LHCN-M2 (cell line): Measurements from ENCODE around the gene CD160. TPM values are rescaled to one million over a fixed set of nuclear protein-coding genes. Genes with fewer than 3 reads are reported as not detected.
A peak's percentile ranks its signal among the peaks of the same experiment; 100 is the strongest.
"Not testable (repeated sequence)": the region's sequence is repeated elsewhere in the genome, so short reads cannot be mapped to it uniquely, and the experiment has no call there.

Experiments used
- DNase-seq: peaks from one replicate; pipeline ENCODE4 v3.0.0-alpha.2; 2012; ENCODE audit warnings: low read depth
- total RNA-seq: library from RNA; depleted of rRNA; stranded (reverse); fragments of >200 nt; gene quantifications from 2 replicates; pipeline ENCODE4 v1.2.3, GENCODE V29; 2014

CD160 gene
- total RNA-seq, 1 experiment from 2014 or later, result not detected

DNA sequence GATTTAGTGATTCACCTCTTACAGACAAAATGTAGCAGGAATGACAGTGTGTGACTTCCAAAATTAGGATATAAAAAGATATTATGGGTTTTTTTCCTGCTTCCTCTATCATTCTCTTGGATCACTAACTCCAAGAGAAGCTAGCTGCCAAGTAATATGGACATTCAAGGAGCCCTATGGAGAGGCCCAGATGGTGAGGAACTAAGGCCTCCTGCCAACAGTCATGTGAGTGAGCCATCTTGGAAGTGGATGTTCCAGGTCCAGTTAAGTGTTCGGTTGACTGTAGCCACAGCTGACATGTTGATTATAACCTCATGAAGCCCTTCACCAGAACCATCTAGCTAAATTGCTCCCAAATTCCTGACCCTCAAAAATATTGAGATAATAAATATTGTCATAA is 38.8 kb downstream of the CD160 start:
- DNase-seq, result no peak

DNA sequence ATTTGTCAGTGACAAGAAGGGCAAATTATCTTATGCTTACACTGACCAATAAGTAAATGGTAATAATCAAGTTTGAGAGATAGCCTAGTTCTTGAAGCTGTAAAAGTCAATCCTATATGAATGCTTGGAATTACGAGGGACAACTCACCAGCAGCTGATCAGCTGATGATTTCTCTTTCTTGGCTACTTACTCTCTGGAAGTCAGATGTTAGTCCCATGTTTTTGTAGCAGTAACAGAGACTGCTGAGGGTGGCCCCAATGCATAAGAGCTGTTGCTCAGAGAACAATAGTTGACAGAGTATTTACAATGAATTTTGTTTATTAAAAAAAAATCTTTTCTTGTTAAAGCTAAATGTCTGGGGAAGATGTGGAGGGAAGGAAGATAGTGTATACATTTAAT is 39.3 kb downstream of the CD160 start:
- no peak for DNase-seq

DNA sequence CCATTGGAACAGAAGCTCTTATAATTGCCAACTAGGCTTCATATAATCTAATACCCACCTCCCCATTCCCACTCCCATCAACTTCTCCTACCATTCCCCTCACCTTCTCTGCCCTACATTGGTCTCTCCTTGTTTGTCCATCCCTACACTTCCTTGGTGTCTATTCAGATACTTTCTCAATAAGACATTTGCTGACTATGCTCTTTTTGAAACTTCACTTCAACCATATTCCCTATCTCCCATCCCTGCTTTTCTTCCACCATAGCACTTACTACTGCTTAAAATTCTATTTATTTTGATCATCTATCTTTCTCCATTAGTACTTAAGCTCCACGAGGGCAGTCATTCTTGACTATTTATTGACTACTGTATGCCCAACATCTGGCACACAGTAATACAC is 40.4 kb downstream of the CD160 start:
- DNase-seq, result no peak

DNA sequence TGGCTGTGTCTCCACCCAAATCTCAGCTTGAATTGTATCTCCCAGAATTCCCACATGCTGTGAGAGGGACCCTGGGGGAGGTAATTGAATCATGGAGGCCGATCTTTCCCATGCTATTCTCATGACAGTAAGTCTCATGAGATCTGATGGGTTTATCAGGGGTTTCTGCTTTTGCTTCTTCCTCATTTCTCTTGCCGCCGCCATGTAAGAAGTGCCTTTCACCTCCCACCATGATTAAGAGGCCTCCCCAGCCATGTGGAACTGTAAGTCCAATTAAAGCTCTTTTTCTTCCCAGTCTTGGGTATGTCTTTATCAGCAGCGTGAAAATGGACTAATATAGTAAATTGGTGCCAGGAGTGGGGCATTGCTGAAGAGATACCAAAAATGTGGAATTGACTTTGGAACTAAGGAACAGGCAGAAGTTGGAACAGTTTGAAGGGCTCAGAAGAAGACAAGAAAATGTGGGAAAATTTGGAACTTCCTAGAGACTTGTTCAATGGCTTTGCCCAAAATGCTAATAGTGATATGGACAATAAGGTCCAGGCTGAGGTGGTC is 41.2 kb downstream of the CD160 start:
- not testable (repeated sequence) for DNase-seq

DNA sequence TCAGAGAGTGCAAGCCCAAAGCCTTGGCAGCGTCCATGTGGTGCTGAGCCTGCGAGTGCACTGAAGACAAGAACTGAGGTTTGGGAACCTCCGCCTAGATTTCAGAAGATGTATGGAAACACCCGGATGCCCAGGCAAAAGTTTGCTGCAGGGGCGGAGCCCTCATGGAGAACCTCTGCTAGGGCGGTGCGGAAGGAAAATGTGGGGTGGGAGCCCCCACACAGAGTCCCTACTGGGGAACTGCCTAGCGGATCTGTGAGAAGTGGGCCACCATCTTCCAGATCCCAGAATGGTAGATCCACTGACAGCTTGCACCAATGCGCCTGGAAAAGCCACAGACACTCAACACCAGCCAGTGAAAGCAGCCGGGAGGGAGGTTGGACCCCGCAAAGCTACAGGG is 42.2 kb downstream of the CD160 start:
- DNase-seq, result not testable (repeated sequence)

DNA sequence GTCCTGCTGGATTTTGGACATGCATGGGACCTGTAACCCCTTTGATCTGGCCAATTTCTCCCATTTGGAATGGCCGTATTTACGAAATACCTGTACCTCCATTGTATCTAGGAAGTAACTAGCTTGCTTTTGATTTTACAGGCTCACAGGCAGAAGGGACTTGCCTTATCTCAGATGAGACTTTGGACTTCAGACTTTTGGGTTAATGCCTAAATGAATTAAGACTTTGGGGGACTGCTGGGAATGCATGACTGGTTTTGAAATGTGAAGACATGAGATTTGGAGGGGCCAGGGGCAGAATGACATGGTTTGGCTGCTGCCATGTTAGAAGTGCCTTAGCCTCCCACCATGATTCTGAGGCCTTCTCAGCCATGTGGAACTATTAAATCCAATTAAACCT is 42.7 kb downstream of the CD160 start:
- not testable (repeated sequence) for DNase-seq

DNA sequence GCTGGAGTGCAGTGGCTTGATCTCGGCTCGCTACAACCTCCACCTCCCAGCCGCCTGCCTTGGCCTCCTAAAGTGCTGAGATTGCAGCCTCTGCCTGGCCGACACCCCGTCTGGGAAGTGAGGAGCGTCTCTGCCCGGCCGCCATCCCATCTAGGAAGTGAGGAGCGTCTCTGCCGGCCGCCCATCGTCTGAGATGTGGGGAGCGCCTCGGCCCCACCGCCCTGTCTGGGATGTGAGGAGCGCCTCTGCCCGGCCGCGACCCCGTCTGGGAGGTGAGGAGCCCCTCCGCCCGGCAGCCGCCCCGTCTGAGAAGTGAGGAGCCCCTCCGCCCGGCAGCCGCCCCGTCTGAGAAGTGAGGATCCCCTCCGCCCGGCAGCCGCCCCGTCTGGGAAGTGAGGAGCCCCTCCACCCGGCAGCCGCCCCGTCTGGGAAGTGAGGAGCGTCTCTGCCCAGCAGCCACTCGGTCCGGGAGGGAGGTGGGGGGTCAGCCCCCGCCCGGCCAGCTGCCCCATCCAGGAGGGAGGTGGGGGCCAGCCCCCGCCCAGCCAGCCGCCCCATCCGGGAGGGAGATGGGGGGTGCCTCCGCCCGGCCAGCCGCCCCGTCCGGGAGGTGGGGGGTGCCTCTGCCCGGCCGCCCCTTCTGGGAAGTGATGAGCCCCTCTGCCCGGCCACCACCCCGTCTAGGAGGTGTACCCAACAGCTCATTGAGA is 45.1 kb downstream of the CD160 start:
- not testable (repeated sequence) for DNase-seq

DNA sequence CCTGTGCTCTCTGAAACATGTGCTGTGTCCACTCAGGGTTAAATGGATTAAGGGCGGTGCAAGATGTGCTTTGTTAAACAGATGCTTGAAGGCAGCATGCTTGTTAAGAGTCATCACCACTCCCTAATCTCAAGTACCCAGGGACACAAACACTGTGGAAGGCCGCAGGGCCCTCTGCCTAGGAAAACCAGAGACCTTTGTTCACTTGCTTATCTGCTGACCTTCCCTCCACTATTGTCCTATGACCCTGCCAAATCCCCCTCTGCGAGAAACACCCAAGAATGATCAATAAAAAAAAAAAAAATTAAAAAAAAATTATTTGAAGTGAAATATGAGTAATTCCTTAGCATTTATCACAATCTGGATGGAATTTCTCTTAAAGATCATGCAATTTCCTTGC is 45.8 kb downstream of the CD160 start:
- not testable (repeated sequence) for DNase-seq

DNA sequence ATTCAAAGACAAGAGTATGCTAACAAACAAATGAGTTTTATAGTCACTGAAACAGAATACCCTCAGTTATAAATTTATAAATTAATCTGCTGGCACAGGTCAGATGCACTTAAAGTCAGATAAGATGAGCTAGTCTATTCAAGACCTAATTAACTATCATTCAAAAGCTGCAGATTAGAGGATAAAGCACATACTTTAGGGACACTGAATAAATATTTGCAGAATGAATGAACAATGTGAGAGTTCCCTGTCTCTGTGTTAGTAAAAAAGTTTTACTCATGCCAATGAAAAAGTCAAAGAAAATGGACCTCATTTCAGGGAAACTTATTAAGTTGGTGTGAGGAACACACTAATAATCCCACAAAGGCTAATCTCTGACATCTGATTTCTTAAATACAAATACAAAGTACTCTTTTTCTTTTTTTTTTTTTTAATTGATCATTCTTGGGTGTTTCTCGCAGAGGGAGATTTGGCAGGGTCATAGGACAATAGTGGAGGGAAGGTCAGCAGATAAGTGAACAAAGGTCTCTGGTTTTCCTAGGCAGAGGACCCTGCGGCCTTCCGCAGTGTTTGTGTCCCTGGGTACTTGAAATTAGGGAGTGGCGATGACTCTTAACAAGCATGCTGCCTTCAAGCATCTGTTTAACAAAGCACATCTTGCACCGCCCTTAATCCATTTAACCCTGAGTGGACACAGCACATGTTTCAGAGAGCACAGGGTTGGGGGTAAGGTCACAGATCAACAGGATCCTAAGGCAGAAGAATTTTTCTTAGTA is 46.5 kb downstream of the CD160 start:
- not testable (repeated sequence) for DNase-seq

DNA sequence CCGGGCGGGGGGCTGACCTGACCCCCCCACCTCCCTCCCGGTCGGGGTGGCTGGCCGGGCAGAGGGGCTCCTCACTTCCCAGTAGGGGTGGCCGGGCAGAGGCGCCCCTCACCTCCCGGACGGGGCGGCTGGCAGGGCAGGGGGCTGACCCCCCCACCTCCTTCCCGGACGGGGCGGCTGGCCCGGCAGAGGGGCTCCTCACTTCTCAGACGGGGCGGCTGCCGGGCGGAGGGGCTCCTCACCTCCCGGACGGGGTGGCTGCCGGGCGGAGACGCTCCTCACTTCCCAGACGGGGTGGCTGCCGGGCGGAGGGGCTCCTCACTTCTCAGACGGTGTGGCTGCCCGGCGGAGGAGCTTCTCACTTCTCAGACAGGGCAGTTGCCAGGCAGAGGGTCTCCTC is 47.6 kb downstream of the CD160 start:
- not testable (repeated sequence) for DNase-seq

DNA sequence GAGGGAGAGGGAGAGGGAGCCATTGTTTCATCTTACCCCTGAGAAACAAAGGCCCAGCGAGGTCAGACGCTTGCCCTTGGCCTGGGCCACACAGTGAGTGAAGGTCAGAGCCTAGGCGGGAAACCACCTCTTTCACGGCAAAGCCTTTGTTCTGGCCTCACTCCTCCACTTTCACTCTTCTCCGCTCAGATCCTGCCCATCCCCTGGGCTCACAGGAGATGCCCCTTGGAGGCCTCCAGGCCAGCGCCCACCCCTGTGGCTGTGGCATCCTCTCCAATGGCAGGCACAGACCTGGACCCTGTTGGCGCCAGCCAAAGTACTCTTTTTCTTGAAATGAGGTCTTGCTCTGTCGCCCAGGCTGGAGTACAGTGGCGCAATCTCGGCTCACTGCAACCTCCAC is 48.7 kb downstream of the CD160 start:
- DNase-seq, result not testable (repeated sequence)

DNA sequence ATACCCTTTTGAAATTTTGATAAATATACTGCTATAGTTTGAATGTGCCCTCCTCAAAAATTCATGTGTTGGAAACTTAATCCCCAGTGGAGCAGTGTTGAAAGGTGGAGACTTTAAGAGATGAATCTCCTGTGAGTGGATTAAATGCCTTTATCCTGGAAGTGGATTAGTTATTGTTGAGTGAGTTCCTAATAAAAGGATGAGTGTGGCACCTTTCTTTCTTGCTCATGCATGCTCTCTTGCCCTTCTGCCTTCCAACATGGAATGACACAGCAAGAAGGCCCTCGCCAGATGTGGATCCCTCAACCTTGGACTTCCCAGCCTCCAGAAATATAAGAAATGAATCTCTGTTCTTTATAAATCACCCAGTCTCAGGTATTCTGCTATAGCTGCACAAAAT is 51.8 kb downstream of the CD160 start:
- DNase-seq, result no peak

DNA sequence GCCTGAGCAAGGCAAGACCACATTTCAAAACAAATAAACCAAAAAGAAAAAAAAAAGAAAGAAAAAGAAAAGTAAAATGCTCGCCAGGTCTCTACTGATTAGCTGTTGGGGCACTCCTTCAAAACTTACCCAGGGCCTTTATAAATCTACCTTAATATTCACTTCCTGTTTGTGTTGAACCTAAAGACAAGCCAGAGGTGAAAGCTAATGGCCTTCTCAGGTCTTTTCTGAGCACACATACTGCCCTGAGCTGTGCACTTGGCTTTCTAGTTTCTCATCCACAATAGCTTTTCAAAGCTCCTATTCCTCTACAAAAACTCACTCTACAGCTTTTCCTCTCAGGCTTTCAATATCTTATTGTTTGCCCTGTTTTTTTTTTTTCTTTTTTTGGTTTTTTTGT is 54.1 kb downstream of the CD160 start:
- no peak for DNase-seq

DNA sequence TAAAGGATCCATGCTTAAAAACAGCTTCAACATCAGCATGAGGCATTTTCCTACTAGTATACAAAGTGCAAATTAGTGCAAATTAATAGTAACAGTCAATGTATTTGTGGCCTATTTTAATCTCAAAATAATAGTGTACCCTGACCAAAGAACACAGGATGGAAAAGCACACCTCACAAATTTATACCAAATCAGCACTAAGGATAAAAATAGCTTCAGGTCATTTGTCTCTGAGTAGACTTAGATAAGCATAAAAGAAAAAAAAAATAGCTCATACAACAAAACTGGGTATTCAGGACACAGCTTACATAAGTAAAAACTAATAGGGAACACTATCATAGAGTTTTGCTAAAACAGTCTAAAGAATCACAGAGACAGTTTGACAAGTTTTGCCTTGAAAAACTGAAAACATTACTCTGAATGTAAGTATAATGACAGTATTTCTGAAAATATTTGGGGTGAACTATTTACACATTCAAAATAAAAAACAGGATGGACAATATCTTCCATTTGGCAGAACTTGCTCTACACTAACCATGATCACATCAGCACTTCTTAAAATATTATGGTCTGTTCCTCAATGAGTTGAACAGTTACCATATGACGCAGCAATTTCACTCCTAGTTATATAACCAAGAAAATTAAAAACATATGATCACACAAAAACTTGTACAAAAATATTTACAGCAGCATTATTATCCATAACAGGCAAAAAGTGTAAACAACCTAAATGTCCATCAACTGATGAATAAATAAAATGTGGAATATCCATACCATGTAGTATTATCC is 58.3 kb downstream of the CD160 start:
- DNase-seq, result no peak

DNA sequence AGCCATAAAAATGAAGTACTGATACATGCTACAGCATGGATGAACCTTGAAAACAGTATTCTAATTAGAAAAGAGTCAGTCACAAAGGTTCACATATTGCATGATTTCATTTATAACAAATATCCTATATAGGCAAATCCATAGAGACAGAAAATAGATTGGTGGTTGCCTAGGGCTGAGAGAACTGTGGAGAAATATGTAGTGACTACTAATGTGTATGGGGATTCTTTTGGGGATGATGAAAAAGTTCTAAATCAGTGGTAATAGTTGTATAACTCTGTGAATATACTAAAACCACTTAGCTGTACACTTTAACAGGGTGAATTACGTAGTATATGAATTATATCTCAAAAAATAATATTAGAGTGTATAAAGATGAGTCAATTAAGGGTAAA is 58.8 kb downstream of the CD160 start:
- DNase-seq, result no peak

DNA sequence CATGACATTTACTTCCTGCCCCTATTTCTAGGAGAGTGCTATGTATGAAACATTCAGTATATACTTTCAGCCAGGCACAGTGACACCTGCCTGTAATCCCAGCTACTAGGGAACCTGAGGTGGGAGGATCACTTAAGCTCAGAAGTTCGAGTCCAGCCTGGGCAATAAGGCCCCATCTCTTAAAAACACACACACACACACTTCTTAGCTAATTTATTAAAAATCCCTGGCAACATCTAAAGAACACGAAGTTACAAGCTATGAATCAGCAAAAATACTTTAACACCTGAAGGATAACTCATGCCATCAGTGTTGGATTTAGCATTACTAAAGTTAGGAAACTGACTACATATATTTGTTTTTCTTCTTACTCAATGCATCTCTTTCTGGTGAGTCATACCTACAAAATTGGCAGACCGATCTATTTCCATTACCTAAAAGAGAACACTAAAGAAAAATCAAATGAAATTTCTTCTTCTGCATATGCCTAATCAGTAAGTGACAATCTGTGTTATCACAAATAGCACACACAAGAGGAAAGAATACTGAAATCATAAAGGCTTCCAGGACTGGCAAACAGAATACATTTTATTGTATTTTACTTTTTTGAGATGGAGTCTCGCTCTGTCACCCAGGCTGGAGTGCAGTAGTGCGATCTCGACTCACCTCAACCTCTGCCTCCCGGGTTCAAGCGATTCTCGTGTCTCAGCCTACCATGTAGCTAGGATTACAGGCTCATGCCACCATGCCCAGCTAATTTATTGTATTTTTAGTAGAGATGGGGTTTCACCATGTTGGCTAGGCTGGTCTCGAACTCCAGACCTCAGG is 63.2 kb downstream of the CD160 start:
- peak; percentile 83 for DNase-seq

DNA sequence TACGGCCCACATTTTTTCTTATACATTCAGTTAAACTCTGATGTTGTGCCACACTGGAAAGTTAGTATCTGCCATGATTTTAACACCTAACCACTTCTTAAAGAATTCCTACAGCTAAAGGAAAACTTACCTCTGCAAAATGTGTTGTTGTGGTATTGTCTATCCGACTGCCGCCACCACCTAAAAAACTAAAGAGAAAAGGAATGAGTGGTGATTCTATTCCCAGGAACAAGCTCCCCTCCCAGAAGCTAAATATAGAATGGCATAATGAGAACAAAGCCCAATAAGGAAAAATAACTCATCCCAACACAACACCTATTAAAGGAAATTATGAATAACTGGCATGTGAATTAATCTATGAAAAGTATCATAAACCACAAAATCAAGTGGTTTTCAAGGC is 65.1 kb downstream of the CD160 start:
- DNase-seq, result no peak

DNA sequence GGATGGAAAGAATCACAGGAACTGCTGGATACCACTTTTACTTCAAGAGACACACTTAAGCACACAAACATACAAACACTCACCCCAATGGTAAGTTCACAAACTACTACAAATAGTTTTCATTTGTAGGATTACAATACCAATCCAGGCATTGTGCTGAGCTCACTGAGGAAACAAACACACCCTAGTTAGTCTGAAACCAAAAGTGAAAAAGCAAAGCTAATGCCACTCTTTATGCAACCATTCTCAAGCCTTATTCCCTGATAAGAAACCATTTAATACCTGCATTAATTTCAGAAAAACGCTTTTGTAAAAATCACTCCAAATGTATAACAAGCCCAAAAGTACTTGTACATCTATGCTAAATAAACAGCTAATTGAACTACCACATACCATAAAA is 66.2 kb downstream of the CD160 start:
- DNase-seq, result no peak

DNA sequence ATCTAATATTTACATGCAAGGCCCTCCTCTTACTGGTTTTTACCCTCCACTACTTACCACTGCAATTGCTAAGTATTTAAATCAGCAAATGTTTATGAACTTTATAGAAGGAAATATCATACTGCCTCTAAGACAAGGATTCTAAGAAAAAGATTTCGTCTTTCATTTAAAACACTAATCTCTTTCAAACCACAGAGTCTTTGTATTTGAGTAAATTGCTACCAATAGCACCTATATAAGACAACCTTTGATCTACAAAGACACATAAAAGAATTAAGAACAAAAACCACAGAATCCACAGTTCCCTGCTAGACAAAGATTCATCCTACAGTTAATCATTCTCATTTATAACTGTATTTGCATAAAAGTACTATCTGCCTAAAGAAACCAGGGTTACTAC is 67.0 kb downstream of the CD160 start:
- no peak for DNase-seq

DNA sequence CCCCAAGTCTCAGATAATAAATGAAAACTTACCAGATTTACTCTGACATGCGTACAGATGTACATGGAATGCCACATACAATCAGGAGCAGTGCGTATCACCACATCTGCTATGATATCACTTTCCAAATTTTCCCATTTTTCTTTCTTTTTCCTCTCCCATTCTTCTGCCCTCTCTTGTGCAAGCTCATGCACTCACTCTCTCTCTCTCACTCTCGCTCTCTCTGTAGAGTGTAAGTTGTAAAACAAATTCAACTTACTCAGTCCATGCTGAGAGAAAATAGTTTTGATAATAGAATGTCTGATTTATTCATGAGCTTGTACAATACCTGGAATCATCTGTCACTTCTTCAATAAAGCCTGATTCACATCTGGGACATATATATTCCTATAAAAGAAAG is 69.3 kb downstream of the CD160 start:
- DNase-seq, result no peak
